ENCODE results near the gene ALOX15.

GRCh38 chr17:4632581-4632920 lies 8.9 kb downstream of the ALOX15 start:
- TF ChIP-seq CTCF (IDR thresholded peaks at IDR 0.05; ENCODE audit: borderline replicate concordance, extremely low read depth, low read length, poor library complexity, severe bottlenecking) (no peak), EZH2 (IDR thresholded peaks at IDR 0.05; ENCODE audit: borderline replicate concordance, low read depth, low read length, severe bottlenecking) (no peak)
